ENCODE data around the gene TIMP4. TPM values are rescaled to one million over a fixed set of nuclear protein-coding genes. Genes with fewer than 3 reads are reported as not detected.

TIMP4 gene
- total and polyA plus RNA-seq, 12 donors: 4.0 to 34.3 (median 9.7) TPM

DNA sequence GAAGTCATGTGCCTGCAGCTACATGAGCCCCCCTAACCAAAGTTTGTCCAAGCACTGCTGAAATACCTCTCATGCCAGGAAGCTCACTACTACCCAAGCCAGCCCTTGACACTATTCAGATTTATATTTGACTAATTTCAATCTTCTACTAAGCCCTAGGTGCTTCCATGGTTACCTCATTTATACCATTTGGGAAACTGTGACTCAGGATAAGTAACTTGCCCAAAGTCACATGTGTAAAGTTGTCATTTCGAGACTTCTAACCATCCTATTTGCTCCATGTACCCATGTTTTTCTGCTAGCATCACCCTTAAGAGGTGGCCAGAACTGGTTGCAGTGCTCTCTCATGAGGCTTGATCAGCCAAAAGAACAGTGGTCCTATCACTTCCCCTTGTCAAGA, 20.7 kb upstream of the TIMP4 start:
- Histone ChIP-seq H3K4me1 (replicated peaks in 1 of 2) (peaks cover 0 to 6% of the 10 kb centered on the region in 2 donors), H3K9me3 (replicated peaks in 1 of 3) (no peaks in the 10 kb centered on the region), H3K27me3 (no peaks in the 10 kb centered on the region), H3K4me3 (no peak overlapping the region), H3K27ac (no peak overlapping the region), H3K36me3 (replicated peaks in 1 of 2) (no peaks in the 10 kb centered on the region)
- 73 to 100% (median 85%) methylated on average over 1 of the region's 1 CpG for WGBS, 4 donors
- no peak for DNase-seq
- intact Hi-C loops (cut with DNase I): loop anchor here (5.0 kb wide), 2 partner anchors 37 to 42 kb away; no protein-coding TSS in a partner anchor
- TF ChIP-seq, protein P1, sequence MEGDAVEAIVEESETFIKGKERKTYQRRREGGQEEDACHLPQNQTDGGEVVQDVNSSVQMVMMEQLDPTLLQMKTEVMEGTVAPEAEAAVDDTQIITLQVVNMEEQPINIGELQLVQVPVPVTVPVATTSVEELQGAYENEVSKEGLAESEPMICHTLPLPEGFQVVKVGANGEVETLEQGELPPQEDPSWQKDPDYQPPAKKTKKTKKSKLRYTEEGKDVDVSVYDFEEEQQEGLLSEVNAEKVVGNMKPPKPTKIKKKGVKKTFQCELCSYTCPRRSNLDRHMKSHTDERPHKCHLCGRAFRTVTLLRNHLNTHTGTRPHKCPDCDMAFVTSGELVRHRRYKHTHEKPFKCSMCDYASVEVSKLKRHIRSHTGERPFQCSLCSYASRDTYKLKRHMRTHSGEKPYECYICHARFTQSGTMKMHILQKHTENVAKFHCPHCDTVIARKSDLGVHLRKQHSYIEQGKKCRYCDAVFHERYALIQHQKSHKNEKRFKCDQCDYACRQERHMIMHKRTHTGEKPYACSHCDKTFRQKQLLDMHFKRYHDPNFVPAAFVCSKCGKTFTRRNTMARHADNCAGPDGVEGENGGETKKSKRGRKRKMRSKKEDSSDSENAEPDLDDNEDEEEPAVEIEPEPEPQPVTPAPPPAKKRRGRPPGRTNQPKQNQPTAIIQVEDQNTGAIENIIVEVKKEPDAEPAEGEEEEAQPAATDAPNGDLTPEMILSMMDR (IDR thresholded peaks at IDR 0.05): no peak
- TF ChIP-seq POLR2A (IDR thresholded peaks at IDR 0.05): no peak

DNA sequence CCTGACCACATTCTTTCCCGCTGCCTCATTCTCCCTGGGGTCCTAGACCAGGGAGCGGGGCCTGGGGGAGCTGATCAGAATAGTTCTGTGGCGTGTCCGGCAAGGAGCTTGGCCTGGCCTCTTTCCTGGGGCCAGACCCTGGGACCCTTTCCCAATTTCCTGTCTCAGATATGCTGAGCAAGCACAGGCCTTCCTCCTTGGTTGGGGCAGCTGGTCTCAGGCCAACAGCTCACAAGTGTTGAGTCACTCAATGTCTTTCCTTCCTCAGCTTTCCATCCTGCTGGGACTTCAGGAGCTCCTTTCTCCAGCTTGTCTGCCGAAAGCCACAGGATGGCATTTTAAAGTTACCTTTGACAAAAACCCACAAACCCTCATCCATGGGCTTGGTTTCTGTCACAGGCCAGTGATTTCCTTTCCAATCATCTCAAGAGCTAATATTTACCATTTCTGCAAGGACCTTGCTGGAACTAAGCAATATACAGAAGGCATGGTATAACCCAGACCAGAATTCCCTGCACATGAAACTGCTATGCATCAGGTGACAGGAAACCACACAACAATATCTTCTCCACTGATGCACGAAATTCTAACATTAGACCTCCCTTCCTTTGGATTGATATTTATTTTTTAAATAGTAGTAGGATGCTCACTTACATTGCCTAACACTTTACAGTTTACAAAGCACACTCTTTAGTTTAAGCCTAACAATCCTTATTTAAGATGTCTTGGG, 19.5 kb upstream of the TIMP4 start:
- WGBS, 4 donors: 58 to 79% (median 64%) methylated on average over 5 to 6 of the region's 6 CpGs
- H3K27me3 ChIP-seq: no peaks in the 10 kb centered on the region
- no peak for TF ChIP-seq POLR2A (IDR thresholded peaks at IDR 0.05)
- TF ChIP-seq, protein P1 (IDR thresholded peaks at IDR 0.05): no peak
- H3K9me3 ChIP-seq (replicated peaks in 1 of 3): no peaks in the 10 kb centered on the region
- H3K4me1 ChIP-seq (replicated peaks in 1 of 2): peaks cover 0 to 6% of the 10 kb centered on the region in 2 donors
- intact Hi-C loops (cut with DNase I): loop anchor here (5.0 kb wide), 2 partner anchors 36 to 41 kb away; no protein-coding TSS in a partner anchor
- H3K4me3 ChIP-seq: no peak overlapping the region
- no peaks in the 10 kb centered on the region for H3K36me3 ChIP-seq (replicated peaks in 1 of 2)
- DNase-seq: peak; percentile 29 to 71 (median 52)
- peak overlapping the region in 1 of 5 donors; percentile 56 for H3K27ac ChIP-seq

DNA sequence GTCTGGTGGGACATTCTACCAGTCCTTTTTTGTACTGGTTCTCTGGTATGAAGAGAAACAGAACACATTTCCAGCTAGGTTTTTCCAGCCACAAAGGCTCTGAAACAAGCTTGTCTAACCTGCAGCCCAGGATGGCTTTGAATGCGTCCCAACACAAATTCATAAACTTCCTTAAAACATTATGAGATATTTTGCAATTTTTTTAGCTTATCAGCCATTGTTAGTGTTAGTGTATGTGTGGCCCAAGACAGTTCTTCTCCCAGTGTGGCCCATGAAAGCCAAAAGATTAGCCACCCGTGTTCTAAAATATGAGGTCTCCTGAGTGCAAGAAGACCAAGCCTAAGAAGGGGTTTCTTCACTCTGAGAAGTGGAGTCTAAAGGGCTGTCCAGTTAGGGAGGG, 18.4 kb upstream of the TIMP4 start:
- intact Hi-C loops (cut with DNase I): loop anchor here (5.0 kb wide), 2 partner anchors 35 to 40 kb away; no protein-coding TSS in a partner anchor
- no peaks in the 10 kb centered on the region for H3K36me3 ChIP-seq (replicated peaks in 1 of 2)
- H3K9me3 ChIP-seq (replicated peaks in 1 of 3): no peaks in the 10 kb centered on the region

DNA sequence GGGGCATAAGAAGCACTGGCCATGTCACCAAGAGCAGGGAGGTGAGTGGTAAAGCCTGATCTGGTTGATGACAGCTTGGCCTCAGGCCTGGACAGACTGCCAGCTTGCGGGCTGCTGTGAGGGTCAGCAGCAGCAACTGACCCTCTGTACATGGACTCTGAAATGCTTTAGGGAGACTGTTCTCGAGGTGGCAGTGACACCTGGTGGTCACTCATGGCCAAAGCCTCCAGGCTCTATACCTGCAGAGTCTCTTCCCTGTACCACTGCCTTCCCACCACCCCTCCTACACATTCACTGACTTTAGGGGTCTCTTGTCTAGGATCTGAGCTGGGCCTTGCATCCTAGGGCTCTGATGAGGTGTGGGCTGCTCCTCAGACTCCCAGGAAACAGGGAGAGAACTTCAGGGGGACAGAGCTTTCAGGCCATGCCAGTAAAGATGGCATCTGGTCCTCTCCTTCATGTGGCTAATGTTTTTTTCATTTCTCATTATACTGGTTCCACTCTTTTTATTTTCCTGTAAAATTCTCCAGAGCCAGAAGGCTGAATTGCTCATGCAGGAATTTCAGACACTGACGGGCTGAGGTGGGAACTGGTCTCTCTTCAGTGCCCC, 17.2 kb upstream of the TIMP4 start:
- Histone ChIP-seq H3K9me3 (replicated peaks in 1 of 3) (no peaks in the 10 kb centered on the region), H3K4me1 (replicated peaks in 1 of 2) (peaks cover 0 to 6% of the 10 kb centered on the region in 2 donors), H3K36me3 (replicated peaks in 1 of 2) (no peaks in the 10 kb centered on the region), H3K27ac (no peak overlapping the region), H3K27me3 (no peaks in the 10 kb centered on the region), H3K4me3 (no peak overlapping the region)
- peak; percentile 55 to 86 (median 65) for DNase-seq
- TF ChIP-seq POLR2A (IDR thresholded peaks at IDR 0.05): no peak
- TF ChIP-seq, protein P1 (IDR thresholded peaks at IDR 0.05): peak; percentile 68 to 88 (median 80)
- intact Hi-C loops (cut with DNase I): loop anchor here (5.0 kb wide), 2 partner anchors 34 to 39 kb away; no protein-coding TSS in a partner anchor
- 40 to 55% (median 51%) methylated on average over 3 of the region's 3 CpGs for WGBS, 4 donors

More for the DNA sequence above, 18.4 kb upstream of the TIMP4 start:
- 35 to 73% (median 63%) methylated on average over 2 of the region's 2 CpGs for WGBS, 4 donors
- H3K27me3 ChIP-seq: no peaks in the 10 kb centered on the region
- TF ChIP-seq, protein P1 (IDR thresholded peaks at IDR 0.05): no peak
- no peak for TF ChIP-seq POLR2A (IDR thresholded peaks at IDR 0.05)
- H3K27ac ChIP-seq: peak overlapping the region in 1 of 5 donors; percentile 23
- H3K4me3 ChIP-seq: no peak overlapping the region
- no peak for DNase-seq
- peaks cover 0 to 6% of the 10 kb centered on the region in 2 donors for H3K4me1 ChIP-seq (replicated peaks in 1 of 2)

Data from adrenal gland (tissue), 12 donors.